HL-60 (cell line): ENCODE measurements around the gene FBXL2.

ENCODE experiments used
- DNase-seq, 2 experiments: peaks; one replicate each; pipeline ENCODE4 v3.0.0-alpha.2; 2010 to 2020; ENCODE audit warnings: low read depth in 1 of 2, low spot score in 1 of 2
- H3K27ac ChIP-seq: fragments of 250-450 bp; sonication (Bioruptor Pico); replicated peaks from 2 replicates; pipeline ENCODE4 v1.5.1; 2020; ENCODE audit warnings: mild to moderate bottlenecking, moderate library complexity
- H3K27me3 ChIP-seq: fragments of 250-450 bp; sonication (Bioruptor Pico); 2 replicates; pipeline ENCODE4 v1.5.1; 2021; ENCODE audit warnings: mild to moderate bottlenecking, moderate library complexity; ENCODE audit not compliant: insufficient read depth, poor library complexity, severe bottlenecking
- H3K4me3 ChIP-seq: replicated peaks from 2 replicates; pipeline ENCODE4 v1.5.1; 2011; ENCODE audit warnings: mild to moderate bottlenecking, control low read depth, low read length; ENCODE audit not compliant: insufficient read depth
- GABPA ChIP-seq: IDR thresholded peaks from 2 replicates; pipeline ENCODE4 v1.6.1; 2012; ENCODE audit warnings: low read depth
- POLR2AphosphoS5 ChIP-seq: IDR thresholded peaks from 2 replicates; pipeline ENCODE4 v1.6.1; 2012; ENCODE audit warnings: low read depth
- SPI1 ChIP-seq: IDR thresholded peaks from 2 replicates; pipeline ENCODE4 v1.6.1; 2012; ENCODE audit warnings: low read depth, mild to moderate bottlenecking, borderline replicate concordance
- TF ChIP-seq, protein P1 (sequence below): IDR thresholded peaks from 2 replicates; pipeline ENCODE4 v1.6.1; 2012; ENCODE audit warnings: low read depth; ENCODE audit not compliant: insufficient replicate concordance
- TF ChIP-seq, protein P2 (sequence below): IDR thresholded peaks from one replicate; pipeline ENCODE4 v1.5.1; 2011; ENCODE audit warnings: low read length, control low read depth, inconsistent platforms; ENCODE audit not compliant: insufficient read depth

Gene FBXL2

DNA sequence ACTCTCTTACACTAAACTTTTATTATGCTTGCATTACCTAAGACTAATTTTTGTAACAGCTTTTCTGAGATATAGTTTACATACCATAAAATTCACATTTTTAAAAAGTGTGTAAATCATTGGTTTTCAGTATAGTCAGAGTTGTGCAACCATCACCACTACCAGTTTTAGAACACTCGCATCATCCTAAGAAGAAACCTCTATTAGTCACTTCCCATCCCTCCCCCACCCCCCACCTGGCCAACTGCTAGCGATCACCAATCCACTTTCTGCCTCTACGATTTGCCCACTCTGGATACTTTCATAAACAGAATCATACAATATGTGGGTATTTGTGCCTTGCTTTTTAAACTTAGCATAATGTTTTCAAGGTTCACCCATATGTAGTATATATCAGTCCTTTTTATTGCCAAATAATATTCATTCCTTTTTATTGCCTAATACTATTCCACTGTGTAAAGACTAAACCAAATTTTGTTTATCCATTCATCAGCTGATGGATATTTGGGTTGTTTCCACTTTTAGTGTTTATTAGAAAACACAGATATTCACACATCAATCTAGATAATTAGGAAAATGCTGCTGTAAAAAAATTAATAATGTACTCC lies 139.9 kb downstream of the FBXL2 start:
- H3K27ac ChIP-seq: no peak overlapping the region
- no peaks in the 10 kb centered on the region for H3K27me3 ChIP-seq
- no peak for TF ChIP-seq SPI1
- TF ChIP-seq POLR2AphosphoS5: no peak
- no peak overlapping the region for H3K4me3 ChIP-seq
- no peak for DNase-seq

DNA sequence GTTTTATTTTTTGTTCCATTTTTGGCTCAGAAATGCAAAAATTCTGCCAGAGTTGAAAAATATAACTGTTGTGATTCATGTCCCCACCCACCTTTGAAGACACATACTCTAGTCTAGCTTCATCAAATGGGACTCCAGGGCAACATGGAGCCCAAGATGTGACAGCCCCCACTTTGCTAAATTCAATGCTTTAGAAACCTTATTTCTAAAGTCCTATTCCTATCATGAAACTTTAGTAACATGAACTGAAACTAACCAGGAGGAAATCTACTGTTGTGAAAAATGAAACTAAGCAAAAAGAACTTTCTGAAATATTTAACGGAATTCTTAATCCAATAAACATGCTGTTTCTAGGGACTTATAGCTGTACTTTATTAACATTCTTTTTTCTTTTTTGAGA lies 142.7 kb downstream of the FBXL2 start:
- no peak overlapping the region for H3K27ac ChIP-seq
- DNase-seq: no peak
- H3K27me3 ChIP-seq: no peaks in the 10 kb centered on the region
- TF ChIP-seq POLR2AphosphoS5: no peak
- no peak for TF ChIP-seq SPI1
- TF ChIP-seq, protein P1, sequence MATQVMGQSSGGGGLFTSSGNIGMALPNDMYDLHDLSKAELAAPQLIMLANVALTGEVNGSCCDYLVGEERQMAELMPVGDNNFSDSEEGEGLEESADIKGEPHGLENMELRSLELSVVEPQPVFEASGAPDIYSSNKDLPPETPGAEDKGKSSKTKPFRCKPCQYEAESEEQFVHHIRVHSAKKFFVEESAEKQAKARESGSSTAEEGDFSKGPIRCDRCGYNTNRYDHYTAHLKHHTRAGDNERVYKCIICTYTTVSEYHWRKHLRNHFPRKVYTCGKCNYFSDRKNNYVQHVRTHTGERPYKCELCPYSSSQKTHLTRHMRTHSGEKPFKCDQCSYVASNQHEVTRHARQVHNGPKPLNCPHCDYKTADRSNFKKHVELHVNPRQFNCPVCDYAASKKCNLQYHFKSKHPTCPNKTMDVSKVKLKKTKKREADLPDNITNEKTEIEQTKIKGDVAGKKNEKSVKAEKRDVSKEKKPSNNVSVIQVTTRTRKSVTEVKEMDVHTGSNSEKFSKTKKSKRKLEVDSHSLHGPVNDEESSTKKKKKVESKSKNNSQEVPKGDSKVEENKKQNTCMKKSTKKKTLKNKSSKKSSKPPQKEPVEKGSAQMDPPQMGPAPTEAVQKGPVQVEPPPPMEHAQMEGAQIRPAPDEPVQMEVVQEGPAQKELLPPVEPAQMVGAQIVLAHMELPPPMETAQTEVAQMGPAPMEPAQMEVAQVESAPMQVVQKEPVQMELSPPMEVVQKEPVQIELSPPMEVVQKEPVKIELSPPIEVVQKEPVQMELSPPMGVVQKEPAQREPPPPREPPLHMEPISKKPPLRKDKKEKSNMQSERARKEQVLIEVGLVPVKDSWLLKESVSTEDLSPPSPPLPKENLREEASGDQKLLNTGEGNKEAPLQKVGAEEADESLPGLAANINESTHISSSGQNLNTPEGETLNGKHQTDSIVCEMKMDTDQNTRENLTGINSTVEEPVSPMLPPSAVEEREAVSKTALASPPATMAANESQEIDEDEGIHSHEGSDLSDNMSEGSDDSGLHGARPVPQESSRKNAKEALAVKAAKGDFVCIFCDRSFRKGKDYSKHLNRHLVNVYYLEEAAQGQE: no peak
- TF ChIP-seq, protein P2, sequence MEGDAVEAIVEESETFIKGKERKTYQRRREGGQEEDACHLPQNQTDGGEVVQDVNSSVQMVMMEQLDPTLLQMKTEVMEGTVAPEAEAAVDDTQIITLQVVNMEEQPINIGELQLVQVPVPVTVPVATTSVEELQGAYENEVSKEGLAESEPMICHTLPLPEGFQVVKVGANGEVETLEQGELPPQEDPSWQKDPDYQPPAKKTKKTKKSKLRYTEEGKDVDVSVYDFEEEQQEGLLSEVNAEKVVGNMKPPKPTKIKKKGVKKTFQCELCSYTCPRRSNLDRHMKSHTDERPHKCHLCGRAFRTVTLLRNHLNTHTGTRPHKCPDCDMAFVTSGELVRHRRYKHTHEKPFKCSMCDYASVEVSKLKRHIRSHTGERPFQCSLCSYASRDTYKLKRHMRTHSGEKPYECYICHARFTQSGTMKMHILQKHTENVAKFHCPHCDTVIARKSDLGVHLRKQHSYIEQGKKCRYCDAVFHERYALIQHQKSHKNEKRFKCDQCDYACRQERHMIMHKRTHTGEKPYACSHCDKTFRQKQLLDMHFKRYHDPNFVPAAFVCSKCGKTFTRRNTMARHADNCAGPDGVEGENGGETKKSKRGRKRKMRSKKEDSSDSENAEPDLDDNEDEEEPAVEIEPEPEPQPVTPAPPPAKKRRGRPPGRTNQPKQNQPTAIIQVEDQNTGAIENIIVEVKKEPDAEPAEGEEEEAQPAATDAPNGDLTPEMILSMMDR: no peak
- TF ChIP-seq GABPA: no peak
- no peak overlapping the region for H3K4me3 ChIP-seq

DNA sequence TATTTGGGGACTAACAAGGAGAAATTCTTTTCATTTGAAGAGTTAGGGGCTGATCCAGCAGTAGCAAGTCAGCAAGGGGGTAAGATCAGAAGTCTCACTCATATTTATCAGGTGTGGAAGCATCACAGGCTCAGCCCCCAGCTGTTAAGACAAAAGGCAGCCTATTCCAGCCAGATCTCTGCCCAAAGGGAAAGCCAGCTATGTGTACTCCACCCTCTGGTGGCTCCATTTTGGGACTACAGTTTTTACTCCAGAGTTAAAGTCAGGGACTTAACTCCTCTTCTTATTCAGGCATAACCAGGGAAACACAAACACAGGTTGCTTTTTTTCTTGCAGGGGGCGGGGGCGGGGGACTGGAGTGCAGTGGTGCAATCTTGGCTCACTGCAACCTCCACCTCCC lies 143.7 kb downstream of the FBXL2 start:
- no peak for TF ChIP-seq POLR2AphosphoS5
- no peak for TF ChIP-seq GABPA
- TF ChIP-seq SPI1: no peak
- TF ChIP-seq, protein P2: no peak
- TF ChIP-seq, protein P1: no peak
- Histone ChIP-seq H3K27ac (no peak overlapping the region), H3K27me3 (no peaks in the 10 kb centered on the region), H3K4me3 (no peak overlapping the region)
- DNase-seq: no peak

DNA sequence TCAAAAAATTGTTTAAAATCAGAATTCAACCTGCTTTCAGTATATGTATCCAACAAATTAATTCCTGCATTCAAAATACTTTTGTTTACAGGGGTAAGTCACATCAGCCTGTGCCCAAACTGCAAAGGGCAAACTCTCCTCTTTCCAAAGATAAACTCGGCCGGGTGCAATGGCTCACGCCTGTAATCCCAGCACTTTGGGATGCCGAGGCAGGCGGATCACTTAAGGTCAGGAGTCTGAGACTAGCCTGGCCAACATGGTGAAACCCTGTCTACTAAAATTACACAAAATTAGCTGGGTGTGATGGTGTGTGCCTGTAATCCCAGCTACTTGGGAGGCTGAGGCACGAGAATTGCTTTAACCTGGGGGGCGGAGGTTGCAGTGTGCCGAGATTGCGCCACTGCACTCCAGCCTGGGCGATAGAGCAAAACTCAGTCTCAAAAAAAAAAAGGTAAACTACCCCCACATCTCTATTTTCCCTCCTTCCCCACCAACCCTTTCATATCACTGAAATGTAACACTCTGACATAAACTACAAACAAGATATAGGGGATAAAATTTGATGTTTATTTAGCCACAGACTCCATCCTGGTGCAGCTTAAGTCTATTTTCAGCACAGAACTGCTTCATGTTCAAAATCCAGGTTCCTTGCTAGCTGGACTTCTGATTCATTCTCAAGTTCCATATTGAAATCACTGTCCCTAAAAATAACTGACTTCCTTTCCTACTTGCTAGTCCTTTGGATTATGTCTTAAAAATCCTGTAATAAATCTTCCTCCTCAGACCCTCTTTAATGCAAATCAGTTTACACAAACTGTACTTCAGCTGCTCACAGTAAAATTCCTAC lies 147.6 kb downstream of the FBXL2 start:
- Histone ChIP-seq H3K27me3 (no peaks in the 10 kb centered on the region), H3K4me3 (no peak overlapping the region), H3K27ac (no peak overlapping the region)
- no peak for DNase-seq
- no peak for TF ChIP-seq GABPA
- no peak for TF ChIP-seq POLR2AphosphoS5
- TF ChIP-seq, protein P1: no peak
- TF ChIP-seq, protein P2: no peak
- no peak for TF ChIP-seq SPI1
